Aorta (tissue), 5 donors: ENCODE data around the gene ARL8B. TPM values are rescaled to one million over a fixed set of nuclear protein-coding genes. Genes with fewer than 3 reads are reported as not detected.
"Not testable (repeated sequence)": the region's sequence is repeated elsewhere in the genome, so short reads cannot be mapped to it uniquely, and the experiment has no call there.

ENCODE experiments used
- ATAC-seq: fragments of 200-7000 bp; cut with Tn5 transposase; one replicate; pipeline ENCODE4 v1.9.1; 2022; ENCODE audit warnings: moderate library complexity; ENCODE audit not compliant: low FRiP score
- DNase-seq, 2 donors: peaks; one replicate each; pipeline ENCODE4 v3.0.0-alpha.2; 2020
- H3K27ac ChIP-seq, 2 donors: one replicate each; pipeline ENCODE4 v1.5.1; 2013; ENCODE audit warnings: low read length in 2 of 2, mild to moderate bottlenecking in 2 of 2, moderate library complexity in 2 of 2, control low read depth in 1 of 2, inconsistent platforms in 1 of 2, low read depth in 1 of 2
- H3K27me3 ChIP-seq, 2 donors: one replicate each; pipeline ENCODE4 v1.6.1; 2013; ENCODE audit warnings: control low read depth in 1 of 2, low read length in 1 of 2, mild to moderate bottlenecking in 1 of 2, moderate library complexity in 1 of 2; ENCODE audit not compliant: insufficient read depth in 2 of 2, control insufficient read depth in 1 of 2
- H3K36me3 ChIP-seq, 2 donors: one replicate each; pipeline ENCODE4 v1.6.1; 2013; ENCODE audit warnings: control low read depth in 1 of 2, low read length in 1 of 2, mild to moderate bottlenecking in 1 of 2; ENCODE audit not compliant: insufficient read depth in 2 of 2, control insufficient read depth in 1 of 2
- H3K4me1 ChIP-seq, 2 donors: one replicate each; pipeline ENCODE4 v1.6.1; 2013; ENCODE audit warnings: low read length in 2 of 2, control low read depth in 1 of 2, mild to moderate bottlenecking in 1 of 2, moderate library complexity in 1 of 2; ENCODE audit not compliant: insufficient read depth in 2 of 2, control insufficient read depth in 1 of 2
- H3K4me3 ChIP-seq, 2 donors: one replicate each; pipeline ENCODE4 v1.5.1; 2013; ENCODE audit warnings: low read length in 2 of 2, control low read depth in 1 of 2, mild to moderate bottlenecking in 1 of 2
- H3K9me3 ChIP-seq: one replicate; pipeline ENCODE4 v1.6.1; 2013; ENCODE audit warnings: mild to moderate bottlenecking, low read length; ENCODE audit not compliant: control insufficient read depth
- WGBS, 2 donors: extraction: QIAGEN DNeasy Blood & Tissue Kit; methylation state at CpG; one replicate each; pipeline ENCODE4 v1.1.7; 2013; 5-methylcytosine and 5-hydroxymethylcytosine counted together
- intact Hi-C, 2 donors: fragments of 100-400 bp; cut with DNase I; formaldehyde crosslinking; loops; one replicate each; pipeline versions ENCODE4 v1.14.2 to v1.15.0; 2022
- polyA plus RNA-seq, 2 donors: library from polyadenylated mRNA; stranded (reverse); fragments of 200-250 nt; gene quantifications; one replicate each; pipeline ENCODE4 v1.2.3, GENCODE V29; 2013
- total RNA-seq, 2 donors: library from RNA; stranded (reverse); fragmentation: NEBNext Ultra II Directional; extraction: Animal tissue kit (Norgen Biotek cat#: 25700); gene quantifications; one replicate each; pipeline ENCODE4 v1.2.1, GENCODE V29; 2021
- donor health status: healthy with polysubstance abuse.
- donor health status: Bipolar disorder and iron deficiency.
- donor health status: DM: no; HTN: no; CAD: no.
- donor health status: DM: no; HTN: no; CAD: no.
- donor health status: DM: yes; HTN: yes; CAD: no.

The ARL8B gene
- total and polyA plus RNA-seq, 4 donors = 44.1 to 61.3 (median 54.8) TPM

- WGBS, 2 donors = 91 to 93% methylated on average over 4 of the region's 4 CpGs
- peaks cover 5 to 8% of the 10 kb centered on the region in 2 donors for H3K4me1 ChIP-seq
- no peak overlapping the region for H3K4me3 ChIP-seq
- intact Hi-C loops = no loop called here
- no peaks in the 10 kb centered on the region for H3K27me3 ChIP-seq
- no peaks in the 10 kb centered on the region for H3K9me3 ChIP-seq
- H3K27ac ChIP-seq = no peak overlapping the region
- ATAC-seq = no peak
- no peaks in the 10 kb centered on the region for H3K36me3 ChIP-seq
- DNase-seq = no peak
Measured at GRCh38 chr3:5165698-5166097, 43.6 kb downstream of the ARL8B start.

- no peak for DNase-seq
- peaks cover 0 to 4% of the 10 kb centered on the region in 2 donors for H3K36me3 ChIP-seq
- intact Hi-C loops = no loop called here
- peaks cover 2 to 4% of the 10 kb centered on the region in 2 donors for H3K4me1 ChIP-seq
- H3K4me3 ChIP-seq = no peak overlapping the region
- WGBS, 2 donors = 63 to 73% methylated on average over 2 of the region's 2 CpGs
- H3K27me3 ChIP-seq = no peaks in the 10 kb centered on the region
- no peak overlapping the region for H3K27ac ChIP-seq
- ATAC-seq = no peak
- H3K9me3 ChIP-seq = no peaks in the 10 kb centered on the region
Measured at GRCh38 chr3:5166846-5167245, 44.8 kb downstream of the ARL8B start.

- no peaks in the 10 kb centered on the region for H3K27me3 ChIP-seq
- no peak overlapping the region for H3K27ac ChIP-seq
- 89 to 90% methylated on average over 4 of the region's 4 CpGs for WGBS, 2 donors
- peaks cover 0 to 7% of the 10 kb centered on the region in 2 donors for H3K36me3 ChIP-seq
- H3K9me3 ChIP-seq = no peaks in the 10 kb centered on the region
- no peak for DNase-seq
- H3K4me3 ChIP-seq = no peak overlapping the region
- no peak for ATAC-seq
- intact Hi-C loops = no loop called here
- no peaks in the 10 kb centered on the region for H3K4me1 ChIP-seq
Measured at GRCh38 chr3:5168110-5168509, 46.0 kb downstream of the ARL8B start.

- Histone ChIP-seq H3K4me3 (no peak overlapping the region), H3K27me3 (no peaks in the 10 kb centered on the region), H3K27ac (no peak overlapping the region), H3K36me3 (peaks cover 0 to 11% of the 10 kb centered on the region in 2 donors), H3K4me1 (no peaks in the 10 kb centered on the region), H3K9me3 (no peaks in the 10 kb centered on the region)
- DNase-seq (no peak), ATAC-seq (no peak)
- intact Hi-C loops = no loop called here
- WGBS, 2 donors = 21 to 28% methylated on average over 2 of the region's 2 CpGs
Measured at GRCh38 chr3:5169807-5170206, 47.7 kb downstream of the ARL8B start.

- no peak overlapping the region for H3K27ac ChIP-seq
- no peaks in the 10 kb centered on the region for H3K9me3 ChIP-seq
- H3K36me3 ChIP-seq = peaks cover 3 to 11% of the 10 kb centered on the region in 2 donors
- no peaks in the 10 kb centered on the region for H3K4me1 ChIP-seq
- no peak overlapping the region for H3K4me3 ChIP-seq
- intact Hi-C loops = no loop called here
- no peaks in the 10 kb centered on the region for H3K27me3 ChIP-seq
- DNase-seq (no peak), ATAC-seq (no peak)
- 95 to 96% methylated on average over 5 of the region's 5 CpGs for WGBS, 2 donors
Measured at GRCh38 chr3:5170975-5171374, 48.9 kb downstream of the ARL8B start.

- no peaks in the 10 kb centered on the region for H3K9me3 ChIP-seq
- no peaks in the 10 kb centered on the region for H3K4me1 ChIP-seq
- intact Hi-C loops = no loop called here
- no peak for DNase-seq
- peaks cover 3 to 11% of the 10 kb centered on the region in 2 donors for H3K36me3 ChIP-seq
- H3K4me3 ChIP-seq = no peak overlapping the region
- H3K27ac ChIP-seq = no peak overlapping the region
- ATAC-seq = no peak
- H3K27me3 ChIP-seq = no peaks in the 10 kb centered on the region
- 94% methylated on average over 4 of the region's 4 CpGs for WGBS, 2 donors
Measured at GRCh38 chr3:5172018-5172417, 49.9 kb downstream of the ARL8B start.

- intact Hi-C loops, H3K27me3 ChIP-seq, H3K9me3 ChIP-seq, H3K27ac ChIP-seq, DNase-seq, H3K4me1 ChIP-seq, ATAC-seq, H3K36me3 ChIP-seq, H3K4me3 ChIP-seq: not testable (repeated sequence)
- WGBS, 2 donors = 96 to 97% methylated on average over 2 of the region's 2 CpGs
Measured at GRCh38 chr3:5179036-5179435, 56.9 kb downstream of the ARL8B start.

GRCh38 chr3:5181469-5182141 is 59.5 kb downstream of the ARL8B start:
- intact Hi-C loops = no loop called here
- 88 to 90% methylated on average over 2 of the region's 2 CpGs for WGBS, 2 donors

GRCh38 chr3:5183714-5184113 is 61.6 kb downstream of the ARL8B start:
- ATAC-seq, intact Hi-C loops, H3K27ac ChIP-seq, H3K9me3 ChIP-seq, H3K4me1 ChIP-seq, H3K27me3 ChIP-seq, H3K36me3 ChIP-seq, DNase-seq, H3K4me3 ChIP-seq: not testable (repeated sequence)
- 90 to 95% methylated on average over 12 of the region's 12 CpGs for WGBS, 2 donors

More at GRCh38 chr3:5181469-5182141, 59.5 kb downstream of the ARL8B start:
- H3K27me3 ChIP-seq = no peaks in the 10 kb centered on the region
- no peaks in the 10 kb centered on the region for H3K4me1 ChIP-seq
- no peak for ATAC-seq
- no peak overlapping the region for H3K4me3 ChIP-seq
- H3K27ac ChIP-seq = no peak overlapping the region
- no peaks in the 10 kb centered on the region for H3K9me3 ChIP-seq
- DNase-seq = no peak
- H3K36me3 ChIP-seq = peaks cover 0 to 7% of the 10 kb centered on the region in 2 donors
